Measurements from ENCODE around the gene SMCR8.
A peak's percentile ranks its signal among the peaks of the same experiment; 100 is the strongest.
"Not testable (repeated sequence)": the region's sequence is repeated elsewhere in the genome, so short reads cannot be mapped to it uniquely, and the experiment has no call there.

SMCR8 gene

GRCh38 chr17:18360518-18360917, 45.4 kb downstream of the SMCR8 start:
- no peak for DNase-seq (ENCODE audit: low read depth in 2 of 2)

GRCh38 chr17:18361837-18362697, 47.0 kb downstream of the SMCR8 start:
- no peak for DNase-seq (ENCODE audit: low read depth in 2 of 2)

- no peak for DNase-seq (ENCODE audit: low read depth in 2 of 2)
These were observed 47.6 kb downstream of the SMCR8 start for GRCh38 chr17:18362698-18363100.

- peak; percentile 89 to 93 for DNase-seq (ENCODE audit: low read depth in 2 of 2)
These were observed 48.3 kb downstream of the SMCR8 start, which contains the start of gene SHMT1 for GRCh38 chr17:18363101-18364049. Gene SHMT1, minus strand, starts transcription at chr17:18363550. Its CDS starts 7,569 bp downstream, at chr17:18355981.

GRCh38 chr17:18364166-18364565, 49.1 kb downstream of the SMCR8 start:
- DNase-seq (ENCODE audit: low read depth in 2 of 2) = no peak

GRCh38 chr17:18368946-18369345, 53.9 kb downstream of the SMCR8 start:
- DNase-seq (ENCODE audit: low read depth in 2 of 2) = no peak

- no peak for DNase-seq (ENCODE audit: low read depth in 2 of 2)
These were observed 55.7 kb downstream of the SMCR8 start for GRCh38 chr17:18370761-18371160.

GRCh38 chr17:18371455-18371854, 56.4 kb downstream of the SMCR8 start:
- DNase-seq (ENCODE audit: low read depth in 2 of 2) = no peak

- not testable (repeated sequence) for DNase-seq (ENCODE audit: low read depth in 2 of 2)
These were observed 58.1 kb downstream of the SMCR8 start for GRCh38 chr17:18373181-18373580.

GRCh38 chr17:18374216-18374615, 59.1 kb downstream of the SMCR8 start:
- DNase-seq (ENCODE audit: low read depth in 2 of 2) = no peak
